Neural progenitor cell (in vitro differentiated cells): ENCODE results near the gene STAT3.

Source experiments
- CTCF ChIP-seq: fragments of 200-600 bp; sonication (generic); IDR thresholded peaks from 2 replicates; pipeline ENCODE4 v1.5.1; 2017; ENCODE audit warnings: antibody characterized with exemption, mild to moderate bottlenecking
- EZH2 ChIP-seq: fragments of 200-600 bp; sonication (generic); IDR thresholded peaks from 2 replicates; pipeline ENCODE4 v1.6.1; 2017; ENCODE audit warnings: antibody characterized with exemption, mild to moderate bottlenecking, moderate library complexity
- EZH2phosphoT487 ChIP-seq: fragments of 200-600 bp; sonication (generic); IDR thresholded peaks from 2 replicates; pipeline ENCODE4 v1.6.1; 2017; ENCODE audit warnings: antibody characterized with exemption

GRCh38 chr17:42322382-42323267 lies 65.6 kb downstream of the STAT3 start:
- peak; percentile 100 for TF ChIP-seq CTCF
- no peak for TF ChIP-seq EZH2phosphoT487
- TF ChIP-seq EZH2, result no peak
